GM12872 (cell line): ENCODE data around the gene LRRC14B.

ENCODE experiments used
- CTCF ChIP-seq: IDR thresholded peaks from 3 replicates; pipeline ENCODE4 v1.5.1; 2011; ENCODE audit warnings: low read depth, mild to moderate bottlenecking, low read length, moderate library complexity; ENCODE audit not compliant: insufficient read depth

The LRRC14B gene

GRCh38 chr5:161803-162110 is 29.5 kb upstream of the LRRC14B start:
- no peak for TF ChIP-seq CTCF

GRCh38 chr5:162190-162564 is 29.1 kb upstream of the LRRC14B start:
- TF ChIP-seq CTCF = no peak

DNA sequence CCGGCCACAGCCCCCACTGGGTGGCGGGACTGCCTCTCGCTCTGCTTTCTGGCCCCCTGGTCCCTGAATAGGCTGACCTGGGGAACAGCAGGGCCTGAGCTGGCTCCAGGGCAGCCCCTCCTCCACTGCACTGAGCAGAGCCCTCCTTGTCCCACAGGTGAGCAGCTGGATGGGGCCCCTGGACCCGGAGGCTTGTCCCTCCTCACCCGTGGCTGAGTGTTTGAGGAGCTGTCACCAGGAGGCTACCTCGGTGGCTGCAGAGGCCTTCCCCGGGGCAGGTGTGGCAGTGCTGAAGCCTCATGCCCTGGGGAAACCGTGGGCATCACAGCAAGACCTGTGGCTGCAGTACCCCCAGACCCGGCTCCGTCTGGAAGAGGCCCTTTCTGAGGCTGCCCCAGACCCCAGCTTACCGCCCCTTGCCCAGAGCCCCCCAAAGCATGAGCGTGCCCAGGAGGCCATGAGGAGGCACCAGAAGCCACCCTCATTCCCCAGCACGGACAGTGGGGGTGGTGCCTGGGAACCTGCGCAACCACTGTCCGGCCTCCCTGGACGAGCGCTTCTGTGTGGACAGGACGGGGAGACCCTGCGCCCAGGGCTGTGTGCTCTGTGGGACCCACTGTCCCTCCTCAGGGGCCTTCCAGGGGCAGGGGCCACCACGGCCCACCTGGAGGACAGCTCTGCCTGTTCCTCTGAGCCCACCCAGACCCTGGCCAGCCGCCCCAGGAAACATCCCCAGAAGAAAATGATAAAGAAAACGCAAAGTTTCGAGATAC is 28.5 kb upstream of the LRRC14B start:
- no peak for TF ChIP-seq CTCF

GRCh38 chr5:163338-163620 is 28.0 kb upstream of the LRRC14B start:
- TF ChIP-seq CTCF = no peak

GRCh38 chr5:163841-164240 is 27.5 kb upstream of the LRRC14B start:
- TF ChIP-seq CTCF = no peak

GRCh38 chr5:164244-164643 is 27.1 kb upstream of the LRRC14B start:
- no peak for TF ChIP-seq CTCF

- TF ChIP-seq CTCF = no peak
These were observed 24.6 kb upstream of the LRRC14B start for GRCh38 chr5:166441-167372.
